GM12878 (cell line): Measurements from ENCODE around the gene GDE1. TPM values are rescaled to one million over a fixed set of nuclear protein-coding genes. Genes with fewer than 3 reads are reported as not detected.

ENCODE experiments used
- ATAC-seq: fragments of 200-7000 bp; cut with Tn5 transposase; 3 replicates; pipeline ENCODE4 v1.9.1; 2020; ENCODE audit warnings: mild to moderate bottlenecking, moderate library complexity
- BruUV-seq: library from RNA; stranded (reverse); fragments of 400-500 nt; replicated peaks from 2 replicates; lab custom pipeline; 2021; lab: Mats Ljungman, UMichigan
- CTCF ChIA-PET: fragments of 300-600 bp; sonication (Branson Sonifier 250); formaldehyde crosslinking; extraction: SDS; loops from one replicate; lab custom pipeline; 2021; ENCODE audit warnings: inconsistent platforms; lab: Yijun Ruan, JAX
- POLR2A ChIA-PET: fragments of 350-600 bp; formaldehyde crosslinking; extraction: SDS; loops from one replicate; lab custom pipeline; 2021; ENCODE audit warnings: inconsistent platforms; lab: Charles Lee
- RAD21 ChIA-PET: fragments of 300-600 bp; sonication (Branson Sonifier 250); formaldehyde crosslinking; loops from one replicate; lab custom pipeline; 2023; ENCODE audit warnings: antibody characterized with exemption; ENCODE audit not compliant: unreplicated experiment; lab: Charles Lee
- SMC1A ChIA-PET: fragments of 300-600 bp; sonication (Branson Sonifier 250); formaldehyde crosslinking; loops from one replicate; lab custom pipeline; 2023; ENCODE audit not compliant: unreplicated experiment, uncharacterized antibody; lab: Charles Lee
- DNase-seq: peaks from one replicate; pipeline ENCODE4 v3.0.0-alpha.2; 2011; ENCODE audit warnings: low read depth, low spot score
- FAIRE-seq: peaks from 3 replicates; lab custom pipeline; 2011; peaks lifted over from hg19 to GRCh38; lab: Jason Lieb, UNC
- H2AFZ ChIP-seq: 2 replicates; pipeline ENCODE4 v1.6.0; 2011; ENCODE audit warnings: low read depth, low read length, control low read depth; ENCODE audit not compliant: control insufficient read depth
- H3K27ac ChIP-seq: 2 replicates; pipeline ENCODE4 v1.5.1; 2011; ENCODE audit warnings: control low read depth; ENCODE audit not compliant: control insufficient read depth, insufficient read depth
- H3K27me3 ChIP-seq, 2 experiments: replicated peaks in 1 of 2; 2 replicates each; pipeline versions ENCODE4 v1.6.0 to v1.6.1; 2011; ENCODE audit warnings: low read length in 1 of 2; ENCODE audit not compliant: control insufficient read depth in 2 of 2, insufficient read depth in 2 of 2
- H3K36me3 ChIP-seq, 2 experiments: 2 replicates each; pipeline ENCODE4 v1.5.1; 2011; ENCODE audit warnings: low read length in 1 of 2; ENCODE audit not compliant: control insufficient read depth in 2 of 2, insufficient read depth in 2 of 2
- H3K4me1 ChIP-seq: 2 replicates; pipeline ENCODE4 v1.6.1; 2011; ENCODE audit warnings: mild to moderate bottlenecking, low read length, moderate library complexity, mixed read lengths; ENCODE audit not compliant: control insufficient read depth, insufficient read depth
- H3K4me2 ChIP-seq: 2 replicates; pipeline ENCODE4 v1.6.0; 2011; ENCODE audit warnings: control low read depth; ENCODE audit not compliant: control insufficient read depth, insufficient read depth
- H3K4me3 ChIP-seq: fragments of 200-600 bp; sonication (generic); 2 replicates; pipeline ENCODE4 v1.5.1; 2016
- H3K79me2 ChIP-seq: 2 replicates; pipeline ENCODE4 v1.6.0; 2011; ENCODE audit warnings: low read length; ENCODE audit not compliant: control insufficient read depth, insufficient read depth
- H3K9ac ChIP-seq: 2 replicates; pipeline ENCODE4 v1.8.0; 2011; ENCODE audit warnings: low read length, control low read depth, mixed read lengths; ENCODE audit not compliant: control insufficient read depth, insufficient read depth
- H3K9me3 ChIP-seq: replicated peaks from 3 replicates; pipeline ENCODE4 v1.5.1; 2011; ENCODE audit warnings: mild to moderate bottlenecking, low read length; ENCODE audit not compliant: control insufficient read depth, insufficient read depth
- H4K20me1 ChIP-seq: 2 replicates; pipeline ENCODE4 v1.6.0; 2011; ENCODE audit not compliant: control insufficient read depth, insufficient read depth
- ATF3 ChIP-seq: IDR thresholded peaks from 2 replicates; pipeline ENCODE4 v1.6.1; 2011; ENCODE audit warnings: low read depth, mild to moderate bottlenecking, low read length, moderate library complexity, borderline replicate concordance; ENCODE audit errors: extremely low read depth
- BCL11A ChIP-seq: IDR thresholded peaks from 2 replicates; pipeline ENCODE4 v1.6.1; 2011; ENCODE audit warnings: low read depth, low read length
- BCL3 ChIP-seq: IDR thresholded peaks from 2 replicates; pipeline ENCODE4 v1.6.1; 2011; ENCODE audit warnings: borderline replicate concordance, low read depth, mild to moderate bottlenecking, moderate library complexity, low read length; ENCODE audit not compliant: insufficient read depth, poor library complexity, severe bottlenecking
- BCLAF1 ChIP-seq: fragments of 450-650 bp; IDR thresholded peaks from 2 replicates; pipeline ENCODE4 v1.6.1; 2017; ENCODE audit warnings: antibody characterized with exemption, mild to moderate bottlenecking, moderate library complexity
- CBX3 ChIP-seq: fragments of 200-600 bp; sonication (generic); IDR thresholded peaks from 2 replicates; pipeline ENCODE4 v1.6.1; 2016; ENCODE audit warnings: low read depth, borderline replicate concordance
- EGR1 ChIP-seq, 2 experiments: IDR thresholded peaks; 1 replicate in 1 of 2; 2 replicates in 1 of 2; pipeline ENCODE4 v1.6.1; 2011 to 2012; ENCODE audit warnings: low read depth in 2 of 2, low read length in 2 of 2, borderline replicate concordance in 1 of 2, mild to moderate bottlenecking in 1 of 2, moderate library complexity in 1 of 2
- IRF4 ChIP-seq: IDR thresholded peaks from 2 replicates; pipeline ENCODE4 v1.6.1; 2011; ENCODE audit warnings: low read depth, low read length
- JUND ChIP-seq: IDR thresholded peaks from 2 replicates; pipeline ENCODE4 v1.6.1; 2012; ENCODE audit warnings: low read depth, mild to moderate bottlenecking, low read length, improper control_type of control experiment, moderate library complexity
- MTA3 ChIP-seq: IDR thresholded peaks from 2 replicates; pipeline ENCODE4 v1.6.1; 2012; ENCODE audit warnings: low read length, inconsistent platforms, borderline replicate concordance
- NFIC ChIP-seq: IDR thresholded peaks from 2 replicates; pipeline ENCODE4 v1.6.1; 2012; ENCODE audit warnings: low read depth, mild to moderate bottlenecking, inconsistent platforms, low read length, moderate library complexity
- NR2F1 ChIP-seq: fragments of 450-650 bp; conservative IDR thresholded peaks from 2 replicates; pipeline ENCODE4 v1.6.1; 2017; ENCODE audit warnings: mild to moderate bottlenecking
- SREBF1 ChIP-seq: IDR thresholded peaks from 2 replicates; pipeline ENCODE4 v1.6.1; 2012; ENCODE audit warnings: mild to moderate bottlenecking, low read length
- STAT1 ChIP-seq: fragments of 450-650 bp; conservative IDR thresholded peaks from 2 replicates; pipeline ENCODE4 v1.6.1; 2014; ENCODE audit warnings: antibody characterized with exemption, mild to moderate bottlenecking
- WRNIP1 ChIP-seq: IDR thresholded peaks from 2 replicates; pipeline ENCODE4 v1.6.1; 2011; ENCODE audit warnings: low read depth, low read length, improper control_type of control experiment, borderline replicate concordance
- ZNF384 ChIP-seq: IDR thresholded peaks from 2 replicates; pipeline ENCODE4 v1.6.1; 2012; ENCODE audit warnings: low read depth, mild to moderate bottlenecking, low read length, improper control_type of control experiment, borderline replicate concordance
- ZNF687 ChIP-seq: fragments of 450-650 bp; IDR thresholded peaks from 2 replicates; pipeline ENCODE4 v1.6.1; 2017; ENCODE audit warnings: mild to moderate bottlenecking, moderate library complexity
- WGBS: methylation state at CpG from one replicate; pipeline ENCODE4 v1.1.6; 2016; ENCODE audit warnings: low lambda C conversion rate; ENCODE audit not compliant: insufficient replicate concordance, insufficient coverage; ENCODE audit errors: missing lambda C conversion rate; 5-methylcytosine and 5-hydroxymethylcytosine counted together
- in situ Hi-C: fragments of 300-500 bp; cut with MboI; formaldehyde crosslinking; loops from 9 replicates; pipeline ENCODE4 v1.14.3; 2018; ENCODE audit warnings: mixed read lengths
- intact Hi-C: fragments of 100-400 bp; cut with micrococcal nuclease; formaldehyde crosslinking; loops from one replicate; pipeline ENCODE4 v1.14.2; 2022; ENCODE audit not compliant: unreplicated experiment
- polyA plus RNA-seq, 11 experiments: library from polyadenylated mRNA; depleted of rRNA in 4 of 11; unstranded in 6 of 11; stranded (reverse) in 5 of 11; fragments of >200 nt; fragmentation: Nextera tagmentation in 4 of 11; fragmentation: Illumina TruSeq in 1 of 11; extraction: Ambion mirVana in 4 of 11; extraction: Trizol in 1 of 11; gene quantifications; 1 replicate in 1 of 11; 2 replicates in 10 of 11; pipeline versions ENCODE4 v1.2.1 to v1.2.3, GENCODE V29; 2011 to 2016; ENCODE audit warnings: inconsistent platforms in 2 of 11, missing spikeins in 2 of 11, low read depth in 1 of 11
- total RNA-seq, 4 experiments: library from RNA; depleted of rRNA in 3 of 4; stranded (reverse); fragments of >200 nt in 3 of 4; fragmentation: Illumina TruSeq in 1 of 4; extraction: Trizol in 1 of 4; gene quantifications; 2 replicates each; pipeline versions ENCODE4 v1.2.1 to v1.2.3, GENCODE V29; 2013 to 2021

The GDE1 gene
- total and polyA plus RNA-seq, 10 of the 15 experiments (the other 5 are each of a cell fraction or from before 2014, with no cell fraction given): 14.8 to 31.8 (median 21.0) TPM

GRCh38 chr16:19484096-19484495 is 37.8 kb downstream of the GDE1 start:
- no peak for ATAC-seq

More at GRCh38 chr16:19484096-19484495, 37.8 kb downstream of the GDE1 start:
- DNase-seq (no peak), FAIRE-seq (no peak)
- WGBS: 45% methylated on average over 3 of the region's 3 CpGs
- Histone ChIP-seq H3K9ac (no peak overlapping the region), H3K27me3 (no peaks in the 10 kb centered on the region), H4K20me1 (no peaks in the 10 kb centered on the region), H3K4me3 (no peak overlapping the region), H3K9me3 (no peaks in the 10 kb centered on the region), H3K79me2 (no peaks in the 10 kb centered on the region), H3K4me2 (no peak overlapping the region), H3K36me3 (no peaks in the 10 kb centered on the region), H3K4me1 (no peaks in the 10 kb centered on the region), H2AFZ (no peak overlapping the region), H3K27ac (no peak overlapping the region)
- SMC1A ChIA-PET: no interaction called here
- RAD21 ChIA-PET: no interaction called here
- no peak for TF ChIP-seq SREBF1
- no peak for TF ChIP-seq NR2F1
- no peak for TF ChIP-seq EGR1 (IDR thresholded peaks at IDR 0.05; ENCODE audit: borderline replicate concordance in 1 of 2, low read depth in 2 of 2, low read length in 2 of 2)
- TF ChIP-seq ZNF687: no peak
- no peak for TF ChIP-seq BCLAF1
- no peak for TF ChIP-seq CBX3
- no peak for TF ChIP-seq STAT1
- no peak for TF ChIP-seq WRNIP1
- TF ChIP-seq ZNF384: no peak
- no peak for TF ChIP-seq IRF4
- TF ChIP-seq MTA3: no peak
- no peak for TF ChIP-seq BCL11A
- no peak for TF ChIP-seq ATF3
- TF ChIP-seq NFIC: no peak
- no peak for TF ChIP-seq JUND
- no peak for TF ChIP-seq BCL3
- CTCF ChIA-PET: interaction anchor here (0.7 kb wide), 1 partner anchor 317 kb away, joined by 4 read pairs; no protein-coding TSS in a partner anchor
- in situ Hi-C loops (no loop called here), intact Hi-C loops (no loop called here)
- BruUV-seq: no TSS peak
- POLR2A ChIA-PET: no interaction called here
